Caco-2 (cell line): Measurements from ENCODE around the gene TCEAL4. TPM values are rescaled to one million over a fixed set of nuclear protein-coding genes. Genes with fewer than 3 reads are reported as not detected.

Experiments
- BruUV-seq: library from RNA; stranded (reverse); fragments of 400-500 nt; replicated peaks from 2 replicates; lab custom pipeline; 2021; lab: Mats Ljungman, UMichigan
- CTCF ChIA-PET: fragments of 300-600 bp; sonication (Branson Sonifier 250); formaldehyde crosslinking; loops from one replicate; lab custom pipeline; 2022; ENCODE audit warnings: antibody characterized with exemption; lab: Charles Lee
- POLR2A ChIA-PET: fragments of 300-600 bp; sonication (Branson Sonifier 250); formaldehyde crosslinking; loops from one replicate; lab custom pipeline; 2022; ENCODE audit warnings: antibody characterized with exemption; lab: Charles Lee
- DNase-seq, 2 experiments: peaks; one replicate each; pipeline versions ENCODE4 v3.0.0 to v3.0.0-alpha.2; 2020 to 2022
- H3K27me3 ChIP-seq: replicated peaks from 2 replicates; pipeline ENCODE4 v1.6.0; 2011; ENCODE audit warnings: low read length; ENCODE audit not compliant: control insufficient read depth, insufficient read depth
- H3K36me3 ChIP-seq: 2 replicates; pipeline ENCODE4 v1.5.1; 2011; ENCODE audit warnings: low read length; ENCODE audit not compliant: control insufficient read depth, insufficient read depth
- H3K4me1 ChIP-seq: fragments of 250-450 bp; sonication (Bioruptor Pico); 2 replicates; pipeline ENCODE4 v1.5.1; 2020; ENCODE audit warnings: mild to moderate bottlenecking
- H3K4me3 ChIP-seq: 2 replicates; pipeline ENCODE4 v1.5.1; 2011; ENCODE audit warnings: low read depth, mild to moderate bottlenecking, control low read depth, low read length
- H3K9me3 ChIP-seq: fragments of 250-450 bp; sonication (Bioruptor Pico); 2 replicates; pipeline ENCODE4 v1.5.1; 2020; ENCODE audit warnings: mild to moderate bottlenecking, moderate library complexity
- H3K27ac Mint-ChIP-seq: one replicate; pipeline ENCODE4 v1.8.0; 2022; ENCODE audit warnings: mixed read lengths; ENCODE audit not compliant: unreplicated experiment
- H3K27me3 Mint-ChIP-seq: one replicate; pipeline ENCODE4 v1.8.0; 2022; ENCODE audit warnings: mixed read lengths; ENCODE audit not compliant: insufficient read depth, unreplicated experiment
- H3K36me3 Mint-ChIP-seq: one replicate; pipeline ENCODE4 v1.8.0; 2022; ENCODE audit warnings: mild to moderate bottlenecking, mixed read lengths; ENCODE audit not compliant: insufficient read depth, unreplicated experiment
- H3K4me1 Mint-ChIP-seq: one replicate; pipeline ENCODE4 v1.8.0; 2022; ENCODE audit warnings: low read depth, mixed read lengths; ENCODE audit not compliant: unreplicated experiment
- H3K4me3 Mint-ChIP-seq: one replicate; pipeline ENCODE4 v1.8.0; 2022; ENCODE audit warnings: mild to moderate bottlenecking, moderate library complexity, mixed read lengths; ENCODE audit not compliant: unreplicated experiment
- H3K9me3 Mint-ChIP-seq: one replicate; pipeline ENCODE4 v1.8.0; 2022; ENCODE audit warnings: mixed read lengths; ENCODE audit not compliant: unreplicated experiment
- intact Hi-C: fragments of 100-400 bp; cut with micrococcal nuclease; formaldehyde crosslinking; loops from one replicate; pipeline ENCODE4 v1.10.0; 2022; ENCODE audit not compliant: unreplicated experiment
- total RNA-seq: library from RNA; stranded (reverse); gene quantifications from 2 replicates; pipeline ENCODE4 v1.2.3, GENCODE V29; 2022
- TF ChIP-seq, protein P1 (sequence below), 2 experiments: fragments of 200-600 bp in 1 of 2; IDR thresholded peaks; 1 replicate in 1 of 2; 2 replicates in 1 of 2; pipeline versions ENCODE4 v1.5.1 to v1.8.0; 2011 to 2022; ENCODE audit warnings: antibody characterized with exemption in 1 of 2, control low read depth in 1 of 2, inconsistent platforms in 1 of 2, low read depth in 1 of 2, low read length in 1 of 2, mild to moderate bottlenecking in 1 of 2, moderate library complexity in 1 of 2; ENCODE audit not compliant: insufficient read depth in 1 of 2, severe bottlenecking in 1 of 2, unreplicated experiment in 1 of 2

TCEAL4 gene
- total RNA-seq, 1 experiment from 2014 or later, result 42.3 TPM

DNA sequence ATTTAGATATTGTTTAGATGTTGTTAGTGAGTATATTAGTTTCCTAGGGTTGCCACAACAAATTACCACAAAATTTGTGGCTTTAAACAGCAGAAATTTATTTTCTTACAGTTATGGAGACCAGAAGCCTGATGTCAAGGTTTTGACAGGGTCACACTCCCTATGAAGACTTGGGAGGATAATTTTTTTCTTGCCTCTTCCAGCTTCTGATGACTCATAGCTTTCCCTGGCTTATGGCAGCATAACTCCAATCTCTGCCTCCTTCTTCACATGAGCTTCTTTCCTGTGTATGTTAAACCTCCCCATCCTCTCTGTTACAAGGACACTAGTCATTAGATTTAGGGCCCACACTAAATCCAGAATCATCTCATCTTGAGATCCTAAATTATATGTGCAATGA is 45.2 kb upstream of the TCEAL4 start:
- no TSS peak for BruUV-seq
- no peak for DNase-seq

DNA sequence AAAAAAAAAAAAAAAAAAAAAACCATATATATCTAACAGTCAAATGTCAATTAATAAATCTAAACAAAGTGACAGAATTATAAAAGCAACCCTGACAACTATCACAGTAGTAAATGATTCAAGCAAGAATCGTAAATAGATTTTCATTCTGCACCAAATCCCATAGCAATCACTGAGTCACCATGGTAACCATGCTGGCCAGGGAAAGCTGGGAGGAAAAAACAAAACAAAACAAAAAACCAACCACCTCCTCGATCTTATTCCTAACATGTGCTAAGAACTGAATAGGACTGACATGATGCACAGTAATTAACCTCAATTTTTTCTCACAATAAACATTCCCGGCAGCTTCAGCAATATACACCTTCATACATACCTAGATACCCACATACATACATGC is 35.4 kb upstream of the TCEAL4 start:
- POLR2A ChIA-PET, result no interaction called here
- TF ChIP-seq, protein P1, sequence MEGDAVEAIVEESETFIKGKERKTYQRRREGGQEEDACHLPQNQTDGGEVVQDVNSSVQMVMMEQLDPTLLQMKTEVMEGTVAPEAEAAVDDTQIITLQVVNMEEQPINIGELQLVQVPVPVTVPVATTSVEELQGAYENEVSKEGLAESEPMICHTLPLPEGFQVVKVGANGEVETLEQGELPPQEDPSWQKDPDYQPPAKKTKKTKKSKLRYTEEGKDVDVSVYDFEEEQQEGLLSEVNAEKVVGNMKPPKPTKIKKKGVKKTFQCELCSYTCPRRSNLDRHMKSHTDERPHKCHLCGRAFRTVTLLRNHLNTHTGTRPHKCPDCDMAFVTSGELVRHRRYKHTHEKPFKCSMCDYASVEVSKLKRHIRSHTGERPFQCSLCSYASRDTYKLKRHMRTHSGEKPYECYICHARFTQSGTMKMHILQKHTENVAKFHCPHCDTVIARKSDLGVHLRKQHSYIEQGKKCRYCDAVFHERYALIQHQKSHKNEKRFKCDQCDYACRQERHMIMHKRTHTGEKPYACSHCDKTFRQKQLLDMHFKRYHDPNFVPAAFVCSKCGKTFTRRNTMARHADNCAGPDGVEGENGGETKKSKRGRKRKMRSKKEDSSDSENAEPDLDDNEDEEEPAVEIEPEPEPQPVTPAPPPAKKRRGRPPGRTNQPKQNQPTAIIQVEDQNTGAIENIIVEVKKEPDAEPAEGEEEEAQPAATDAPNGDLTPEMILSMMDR (IDR thresholded peaks at IDR 0.05; ENCODE audit: insufficient read depth in 1 of 2, low read depth in 1 of 2, low read length in 1 of 2, severe bottlenecking in 1 of 2, unreplicated experiment in 1 of 2), result no peak
- intact Hi-C loops, result no loop called here

More for the DNA sequence above, 45.2 kb upstream of the TCEAL4 start:
- Histone ChIP-seq H3K4me1 (peaks cover 5% of the 10 kb centered on the region; the same call in 1 of the 2 replicates), H3K4me3 (no peak overlapping the region), H3K27me3 (no peaks in the 10 kb centered on the region), H3K36me3 (no peaks in the 10 kb centered on the region), H3K9me3 (no peaks in the 10 kb centered on the region)
- Mint-ChIP-seq H3K36me3 (no peaks in the 10 kb centered on the region), H3K4me1 (no peaks in the 10 kb centered on the region), H3K27me3 (no peaks in the 10 kb centered on the region), H3K27ac (no peak overlapping the region), H3K4me3 (no peak overlapping the region), H3K9me3 (no peaks in the 10 kb centered on the region)
- TF ChIP-seq, protein P1 (IDR thresholded peaks at IDR 0.05; ENCODE audit: insufficient read depth in 1 of 2, low read depth in 1 of 2, low read length in 1 of 2, severe bottlenecking in 1 of 2, unreplicated experiment in 1 of 2), result no peak
- intact Hi-C loops, result no loop called here
- ChIA-PET POLR2A (no interaction called here), CTCF (no interaction called here)

DNA sequence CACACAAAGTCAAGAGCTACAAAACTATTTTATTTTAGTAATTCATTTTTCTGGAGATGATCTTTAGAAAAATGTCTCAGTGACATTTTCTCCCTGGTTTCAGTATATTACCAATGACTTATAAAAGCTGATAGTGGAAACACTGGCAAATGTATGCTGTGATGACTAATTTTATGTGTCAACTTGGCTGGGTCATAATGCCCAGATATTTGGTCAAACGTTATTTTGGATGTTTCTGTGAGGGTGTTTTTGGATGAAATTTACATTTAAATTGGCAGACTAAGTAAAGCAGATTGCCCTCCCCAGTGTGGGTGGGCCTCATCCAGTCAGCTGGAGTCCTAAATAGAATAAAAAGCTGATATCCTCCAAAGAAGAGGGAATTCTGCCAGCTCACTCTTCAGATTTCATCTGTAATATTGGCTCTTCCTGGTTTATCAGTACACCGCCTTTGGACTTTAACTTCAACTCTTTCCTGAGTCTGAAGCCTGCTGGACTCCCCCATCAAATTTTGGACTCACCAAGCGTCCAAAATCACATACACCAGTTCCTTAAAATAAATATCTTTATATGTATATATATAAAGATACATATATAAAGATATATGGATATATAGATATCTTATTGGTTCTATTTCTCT is 34.8 kb upstream of the TCEAL4 start:
- DNase-seq, result no peak
- Histone ChIP-seq H3K27me3 (no peaks in the 10 kb centered on the region), H3K4me1 (peaks cover 16% of the 10 kb centered on the region), H3K9me3 (no peaks in the 10 kb centered on the region), H3K4me3 (no peak overlapping the region), H3K36me3 (no peaks in the 10 kb centered on the region)
- CTCF ChIA-PET, result no interaction called here
- no peaks in the 10 kb centered on the region for H3K9me3 Mint-ChIP-seq
- intact Hi-C loops, result no loop called here
- BruUV-seq, result no TSS peak
- no peak overlapping the region for H3K4me3 Mint-ChIP-seq
- H3K36me3 Mint-ChIP-seq, result no peaks in the 10 kb centered on the region
- H3K27ac Mint-ChIP-seq, result no peak overlapping the region
- H3K4me1 Mint-ChIP-seq, result peaks cover 9% of the 10 kb centered on the region
- POLR2A ChIA-PET, result no interaction called here
- H3K27me3 Mint-ChIP-seq, result no peaks in the 10 kb centered on the region
- TF ChIP-seq, protein P1 (IDR thresholded peaks at IDR 0.05; ENCODE audit: insufficient read depth in 1 of 2, low read depth in 1 of 2, low read length in 1 of 2, severe bottlenecking in 1 of 2, unreplicated experiment in 1 of 2), result no peak

More for the DNA sequence above, 35.4 kb upstream of the TCEAL4 start:
- H3K27me3 ChIP-seq, result no peaks in the 10 kb centered on the region
- Mint-ChIP-seq H3K9me3 (no peaks in the 10 kb centered on the region), H3K27me3 (no peaks in the 10 kb centered on the region), H3K4me1 (peaks cover 9% of the 10 kb centered on the region), H3K4me3 (no peak overlapping the region), H3K27ac (no peak overlapping the region), H3K36me3 (no peaks in the 10 kb centered on the region)
- no peak overlapping the region for H3K4me3 ChIP-seq
- H3K4me1 ChIP-seq, result peaks cover 16% of the 10 kb centered on the region
- CTCF ChIA-PET, result no interaction called here
- H3K9me3 ChIP-seq, result no peaks in the 10 kb centered on the region
- no peak for DNase-seq
- no peaks in the 10 kb centered on the region for H3K36me3 ChIP-seq
- no TSS peak for BruUV-seq
